NB4 (cell line): ENCODE data around the gene CCDC57.

Experiments
- CTCF ChIP-seq: IDR thresholded peaks from one replicate; pipeline ENCODE4 v1.5.1; 2012; ENCODE audit warnings: low read depth, low read length
- POLR2A ChIP-seq: IDR thresholded peaks from 2 replicates; pipeline ENCODE4 v1.6.1; 2011; ENCODE audit warnings: mild to moderate bottlenecking; ENCODE audit not compliant: insufficient read length; ENCODE audit errors: extremely low read depth

GRCh38 chr17:82127315-82127595 is 85.4 kb downstream of the CCDC57 start:
- TF ChIP-seq CTCF (no peak), POLR2A (no peak)
